Adipocyte (in vitro differentiated cells): ENCODE measurements around the gene NFATC2.
"Not testable (repeated sequence)": the region's sequence is repeated elsewhere in the genome, so short reads cannot be mapped to it uniquely, and the experiment has no call there.

Source experiments
- DNase-seq: peaks from one replicate; pipeline ENCODE4 v3.0.0-alpha.2; 2015; ENCODE audit warnings: low read depth
- H3K27me3 ChIP-seq: replicated peaks from 2 replicates; pipeline ENCODE4 v1.7.0; 2013; ENCODE audit warnings: mild to moderate bottlenecking, low read length, moderate library complexity; ENCODE audit not compliant: control insufficient read depth, insufficient read depth
- H3K36me3 ChIP-seq: 2 replicates; pipeline ENCODE4 v1.7.0; 2013; ENCODE audit warnings: low read length, mild to moderate bottlenecking, moderate library complexity; ENCODE audit not compliant: control insufficient read depth, insufficient read depth, severe bottlenecking
- H3K4me1 ChIP-seq: 2 replicates; pipeline ENCODE4 v1.7.0; 2013; ENCODE audit warnings: mild to moderate bottlenecking, low read length, moderate library complexity; ENCODE audit not compliant: control insufficient read depth, insufficient read depth
- H3K4me3 ChIP-seq: 2 replicates; pipeline ENCODE4 v1.7.0; 2013; ENCODE audit warnings: mild to moderate bottlenecking, low read length, moderate library complexity
- H3K9ac ChIP-seq: 2 replicates; pipeline ENCODE4 v1.7.0; 2013; ENCODE audit warnings: mild to moderate bottlenecking, low read length, moderate library complexity
- H3K9me3 ChIP-seq: 2 replicates; pipeline ENCODE4 v1.7.0; 2013; ENCODE audit warnings: mild to moderate bottlenecking, low read length, moderate library complexity; ENCODE audit not compliant: control insufficient read depth

Gene NFATC2

DNA sequence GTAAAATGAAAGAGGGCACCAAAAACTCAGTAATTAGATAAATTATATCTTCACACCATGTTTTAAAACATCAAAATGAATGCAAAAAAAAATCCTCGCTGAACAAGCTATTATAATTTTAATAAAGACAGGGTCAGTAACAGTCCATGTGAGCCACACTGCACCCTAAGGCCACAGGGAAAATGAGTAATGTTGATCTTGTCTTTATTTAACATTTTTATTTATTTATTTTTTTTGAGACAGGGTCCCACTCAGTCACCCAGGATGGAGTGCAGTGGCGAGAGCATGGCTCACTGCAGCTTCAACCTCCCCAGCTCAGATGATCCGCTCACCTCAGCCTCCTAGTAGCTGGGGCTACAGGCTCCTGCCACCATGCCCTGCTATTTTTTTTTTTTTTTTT is 8.7 kb upstream of the NFATC2 start:
- no peak for DNase-seq
- Histone ChIP-seq H3K27me3 (peaks cover 7% of the 10 kb centered on the region), H3K9me3 (no peaks in the 10 kb centered on the region), H3K36me3 (no peaks in the 10 kb centered on the region), H3K4me1 (peaks cover 9% of the 10 kb centered on the region), H3K4me3 (no peak overlapping the region), H3K9ac (no peak overlapping the region)

DNA sequence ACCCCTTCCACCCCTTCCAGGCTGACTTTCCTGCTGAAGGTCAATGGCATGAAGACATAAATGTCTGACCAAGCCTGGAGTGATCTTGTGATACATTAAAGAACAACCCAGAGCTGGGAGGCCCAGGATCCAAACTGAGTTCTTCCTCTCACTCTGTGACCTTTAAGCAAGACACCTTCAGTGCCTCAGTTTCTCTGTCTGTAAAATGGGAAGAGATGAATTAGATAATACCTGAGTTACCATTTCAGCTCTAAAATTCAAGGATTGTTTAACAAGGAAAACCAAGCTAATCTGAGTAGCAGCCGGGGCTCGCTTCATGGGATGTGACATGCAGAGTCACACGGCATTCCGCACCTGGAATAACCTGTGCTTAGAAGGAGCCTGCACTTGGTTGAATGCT is 7.0 kb upstream of the NFATC2 start:
- H3K4me1 ChIP-seq, result peaks cover 4% of the 10 kb centered on the region
- H3K9ac ChIP-seq, result no peak overlapping the region
- H3K27me3 ChIP-seq, result peaks cover 24% of the 10 kb centered on the region
- no peaks in the 10 kb centered on the region for H3K36me3 ChIP-seq
- H3K9me3 ChIP-seq, result peaks cover 4% of the 10 kb centered on the region
- no peak overlapping the region for H3K4me3 ChIP-seq
- DNase-seq, result no peak

DNA sequence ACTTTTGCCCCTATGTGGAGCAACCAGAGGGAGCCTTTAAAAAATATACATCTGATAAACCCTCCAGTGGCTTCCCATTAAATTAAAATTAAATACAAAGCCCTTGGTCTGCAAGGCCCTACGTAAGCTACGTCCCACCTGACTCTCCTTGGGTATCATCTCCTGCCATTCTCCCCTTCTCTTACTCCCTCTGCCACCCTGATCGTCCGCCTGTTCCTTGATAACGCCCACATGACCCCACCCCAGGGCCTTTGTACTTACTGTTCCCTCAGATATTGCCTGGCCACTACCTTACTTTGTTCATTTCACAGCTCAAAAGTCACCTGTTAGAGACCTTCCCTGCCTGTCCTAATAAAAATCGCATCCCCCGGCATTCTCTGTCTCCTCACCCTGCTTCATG is 5.4 kb upstream of the NFATC2 start:
- H3K4me3 ChIP-seq, result no peak overlapping the region
- H3K9me3 ChIP-seq, result peaks cover 4% of the 10 kb centered on the region
- H3K4me1 ChIP-seq, result no peaks in the 10 kb centered on the region
- H3K27me3 ChIP-seq, result peaks cover 35% of the 10 kb centered on the region
- H3K36me3 ChIP-seq, result no peaks in the 10 kb centered on the region
- no peak overlapping the region for H3K9ac ChIP-seq
- DNase-seq, result no peak

DNA sequence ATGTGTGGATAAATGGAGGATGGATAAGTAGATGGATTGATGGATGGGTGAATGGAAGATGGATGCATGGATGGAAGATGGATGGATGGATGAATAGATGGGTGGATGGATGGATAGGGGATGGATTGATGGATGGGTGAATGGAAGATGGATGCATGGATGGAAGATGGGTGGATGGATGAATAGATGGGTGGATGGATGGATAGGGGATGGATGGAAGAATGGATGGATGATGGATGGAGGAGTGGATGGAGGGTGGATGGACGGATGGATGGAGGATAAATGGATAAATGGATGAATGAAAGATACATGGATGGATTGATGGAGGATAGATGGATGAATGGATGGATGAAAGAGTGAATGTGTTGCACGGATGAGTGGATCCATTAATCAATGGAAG is 3.0 kb upstream of the NFATC2 start:
- DNase-seq, result no peak
- H3K9me3 ChIP-seq, result peaks cover 4% of the 10 kb centered on the region
- peaks cover 38% of the 10 kb centered on the region for H3K27me3 ChIP-seq
- no peak overlapping the region for H3K9ac ChIP-seq
- H3K4me1 ChIP-seq, result no peaks in the 10 kb centered on the region
- no peaks in the 10 kb centered on the region for H3K36me3 ChIP-seq
- no peak overlapping the region for H3K4me3 ChIP-seq

DNA sequence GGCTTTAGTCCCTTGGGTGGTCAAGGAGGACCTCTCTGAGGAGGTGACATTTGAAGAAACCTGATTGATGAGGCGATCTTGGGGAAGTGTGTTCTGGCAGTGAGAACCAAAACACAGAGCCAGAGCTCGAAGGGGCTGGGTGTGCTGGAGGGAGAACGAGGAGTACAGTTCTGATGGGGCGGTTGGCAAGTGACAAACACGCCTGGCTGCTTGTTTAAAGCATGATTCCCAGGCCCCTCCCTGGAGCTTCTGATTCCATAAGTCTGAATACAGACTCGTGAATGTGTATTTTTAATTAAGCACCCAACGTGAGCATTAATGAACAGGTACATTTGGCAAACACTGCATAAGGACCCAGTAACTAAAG is 886 bp upstream of the NFATC2 start:
- H3K9ac ChIP-seq, result no peak overlapping the region
- no peaks in the 10 kb centered on the region for H3K36me3 ChIP-seq
- no peaks in the 10 kb centered on the region for H3K4me1 ChIP-seq
- peaks cover 5% of the 10 kb centered on the region for H3K9me3 ChIP-seq
- DNase-seq, result no peak
- H3K27me3 ChIP-seq, result peaks cover 38% of the 10 kb centered on the region
- H3K4me3 ChIP-seq, result no peak overlapping the region

DNA sequence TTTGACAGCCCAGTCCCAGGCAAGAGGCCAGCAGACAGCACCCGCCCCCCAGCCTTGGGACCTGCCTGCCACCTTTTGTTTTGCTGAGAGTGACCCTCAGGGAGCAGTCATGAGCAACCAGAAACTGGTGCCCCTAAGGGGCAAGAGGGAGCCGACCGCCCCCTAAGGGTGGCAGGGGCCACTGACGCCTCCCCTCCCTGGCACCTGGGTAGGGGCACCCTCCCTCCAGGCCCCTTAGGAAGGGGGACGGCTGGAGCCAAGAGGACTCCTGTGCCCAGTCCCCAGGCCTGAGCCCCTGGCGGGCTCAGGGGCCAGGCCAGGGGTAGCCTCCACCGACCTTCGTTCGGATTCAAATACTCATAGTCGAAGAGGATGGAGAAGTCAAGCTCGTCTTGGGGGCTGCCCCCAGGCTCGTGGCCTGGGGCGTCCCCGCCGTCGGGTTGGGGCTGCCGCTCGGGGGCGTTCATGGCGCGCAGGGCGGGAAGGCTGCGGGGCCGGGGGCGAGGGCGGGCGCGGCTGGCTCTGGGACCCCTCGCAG is 417 bp downstream of the NFATC2 start:
- DNase-seq, result no peak
- Histone ChIP-seq H3K9ac (no peak overlapping the region), H3K4me1 (no peaks in the 10 kb centered on the region), H3K9me3 (peaks cover 17% of the 10 kb centered on the region), H3K27me3 (peaks cover 43% of the 10 kb centered on the region), H3K36me3 (no peaks in the 10 kb centered on the region), H3K4me3 (no peak overlapping the region)

DNA sequence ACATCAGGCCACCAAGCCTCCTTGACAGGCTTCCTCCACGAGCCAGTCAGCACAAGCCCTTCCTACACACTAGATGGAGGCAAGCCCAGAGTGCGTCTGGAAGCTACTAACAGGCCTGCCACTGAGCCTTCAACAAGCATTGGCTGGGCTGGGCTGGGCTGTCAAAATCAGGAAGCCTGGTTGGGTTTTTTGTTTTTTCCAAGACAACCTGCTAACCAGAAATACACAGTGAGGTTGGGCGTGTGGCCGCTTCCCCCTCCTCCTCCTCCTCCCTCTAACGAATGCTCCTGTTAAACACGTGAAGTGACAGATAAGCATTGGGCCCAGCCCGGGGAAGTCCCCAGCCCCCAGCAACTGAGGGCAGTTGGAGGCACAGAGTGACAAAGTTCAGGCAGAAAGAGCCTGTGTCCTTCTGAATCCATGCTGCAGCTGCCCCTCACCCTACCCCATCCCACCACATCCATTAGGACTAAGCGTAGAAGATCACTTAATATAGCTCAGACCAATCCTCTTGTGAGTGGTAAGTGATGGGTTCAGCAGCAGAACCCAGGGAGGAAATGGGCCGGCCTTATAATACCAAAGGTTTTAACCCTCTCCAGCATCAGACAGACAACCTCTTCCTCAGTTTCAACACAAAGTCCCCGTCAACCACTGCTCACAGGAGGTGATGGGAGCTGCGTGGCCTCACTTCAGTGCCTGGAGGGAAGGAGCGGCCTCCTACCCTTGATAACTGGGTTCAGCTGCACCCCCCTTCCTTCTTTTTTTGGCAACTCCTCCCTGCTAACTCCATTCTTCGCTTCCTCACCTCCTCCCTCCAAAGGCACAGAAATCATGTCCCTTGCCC is 1.1 kb downstream of the NFATC2 start:
- H3K9ac ChIP-seq, result no peak overlapping the region
- H3K4me1 ChIP-seq, result no peaks in the 10 kb centered on the region
- H3K27me3 ChIP-seq, result peaks cover 40% of the 10 kb centered on the region
- H3K9me3 ChIP-seq, result peaks cover 17% of the 10 kb centered on the region
- H3K4me3 ChIP-seq, result no peak overlapping the region
- peak; percentile 19 for DNase-seq
- no peaks in the 10 kb centered on the region for H3K36me3 ChIP-seq

DNA sequence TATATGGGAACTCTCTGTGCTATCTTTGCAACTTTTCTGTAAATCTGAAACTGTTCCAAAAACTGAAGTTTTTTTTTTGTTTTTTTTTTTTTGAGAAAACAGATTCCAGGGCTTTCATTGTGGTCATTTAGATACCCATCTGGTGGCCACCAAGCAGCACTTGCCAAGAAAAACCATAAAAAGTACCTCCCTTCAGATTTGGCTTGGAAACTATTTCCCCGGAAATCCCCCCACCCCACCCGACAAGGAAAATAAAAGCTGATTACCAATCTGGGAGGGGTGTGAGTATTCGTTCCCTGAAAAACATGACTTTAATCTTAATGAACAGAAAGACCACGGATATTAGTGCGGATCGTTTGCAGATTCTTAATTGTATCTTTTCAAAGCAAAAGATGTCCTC is 1.9 kb downstream of the NFATC2 start:
- H3K4me3 ChIP-seq, result no peak overlapping the region
- H3K9ac ChIP-seq, result no peak overlapping the region
- H3K4me1 ChIP-seq, result no peaks in the 10 kb centered on the region
- no peak for DNase-seq
- peaks cover 40% of the 10 kb centered on the region for H3K27me3 ChIP-seq
- no peaks in the 10 kb centered on the region for H3K36me3 ChIP-seq
- H3K9me3 ChIP-seq, result peaks cover 17% of the 10 kb centered on the region

DNA sequence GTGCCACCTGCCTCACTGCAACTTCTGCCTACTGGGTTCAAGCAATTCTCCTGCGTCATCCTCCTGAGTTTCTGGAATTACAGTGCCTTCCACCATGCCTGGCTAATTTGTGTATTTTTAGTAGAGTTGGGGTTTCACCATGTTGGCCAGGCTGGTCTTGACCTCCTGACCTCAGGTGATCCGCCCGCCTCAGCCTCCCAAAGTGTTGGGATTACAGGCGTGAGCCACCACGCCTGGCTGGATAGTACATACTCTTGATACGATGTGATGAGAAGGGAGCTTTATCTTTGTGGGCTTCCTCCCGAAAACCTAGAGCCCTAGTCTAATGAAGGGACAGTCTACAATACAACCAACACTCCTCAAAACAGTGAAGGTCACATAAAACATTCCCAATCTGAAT is 2.4 kb downstream of the NFATC2 start:
- H3K4me1 ChIP-seq, H3K9ac ChIP-seq, H3K4me3 ChIP-seq, H3K36me3 ChIP-seq, DNase-seq: not testable (repeated sequence)
- Histone ChIP-seq H3K27me3 (peaks cover 35% of the 10 kb centered on the region), H3K9me3 (peaks cover 13% of the 10 kb centered on the region)

DNA sequence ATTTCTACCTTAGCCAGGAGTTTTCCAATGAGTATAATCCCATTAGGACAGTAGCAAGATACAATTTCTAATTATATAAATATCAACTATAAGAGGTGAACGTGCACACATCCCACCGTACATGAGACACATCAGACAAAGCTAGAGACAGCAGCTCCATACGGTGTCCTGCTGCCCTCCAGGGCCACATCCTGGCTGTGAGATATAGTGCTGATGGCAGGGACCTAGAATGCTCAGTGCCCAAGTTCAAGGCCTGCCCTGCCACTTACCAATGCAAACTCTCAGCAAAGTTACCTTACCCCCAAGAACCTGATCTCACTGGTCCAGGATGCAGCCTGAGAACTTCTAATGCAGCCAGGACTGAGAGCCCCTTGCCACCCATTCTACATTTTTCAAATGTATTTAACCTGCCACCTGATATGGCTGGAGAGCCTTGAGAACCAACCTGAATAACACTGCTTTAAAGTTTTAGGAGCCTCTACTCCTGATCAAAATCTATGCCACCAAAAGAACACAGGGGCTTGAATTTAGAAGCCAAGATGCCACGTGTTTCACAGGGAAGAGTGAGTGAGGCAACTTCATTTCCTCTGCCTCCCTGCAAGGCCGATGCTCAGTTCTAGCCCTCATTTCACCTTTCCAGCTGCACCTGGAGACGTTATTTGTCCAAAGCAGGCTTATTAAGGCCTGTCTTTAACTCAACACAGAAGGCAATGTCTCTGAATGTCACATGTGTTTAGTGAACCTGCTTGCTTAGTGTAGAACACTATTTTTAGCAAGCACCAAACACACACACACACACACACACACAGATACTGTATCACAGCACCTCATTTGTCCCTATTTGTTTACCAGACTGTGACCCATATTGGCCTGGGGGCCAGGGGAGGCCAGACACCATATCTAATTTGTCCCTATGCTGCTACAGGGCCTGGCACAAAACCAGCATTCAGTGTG is 6.1 kb downstream of the NFATC2 start:
- Histone ChIP-seq H3K9ac (no peak overlapping the region), H3K36me3 (no peaks in the 10 kb centered on the region), H3K27me3 (peaks cover 16% of the 10 kb centered on the region), H3K4me3 (no peak overlapping the region), H3K4me1 (no peaks in the 10 kb centered on the region), H3K9me3 (peaks cover 13% of the 10 kb centered on the region)
- DNase-seq, result no peak

DNA sequence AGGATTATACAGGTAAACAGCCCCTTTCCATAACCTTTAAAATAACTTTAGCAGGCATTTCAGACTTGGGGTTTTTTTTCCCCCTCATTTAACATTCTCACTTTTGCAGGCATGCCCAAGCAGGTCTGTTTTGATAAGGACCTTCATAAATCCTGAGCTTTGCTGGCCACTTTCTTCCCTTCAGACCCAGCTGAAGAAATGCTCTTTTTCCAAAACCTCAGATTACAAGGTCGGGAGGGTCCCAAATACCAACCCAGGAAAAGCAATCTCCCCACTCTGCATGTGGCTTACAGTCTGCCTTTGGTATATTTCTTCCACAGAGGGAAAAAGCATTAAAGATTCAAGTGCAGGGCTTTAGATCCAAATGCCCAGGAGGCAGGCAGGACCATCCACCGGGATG is 6.8 kb downstream of the NFATC2 start:
- DNase-seq, result no peak
- no peak overlapping the region for H3K9ac ChIP-seq
- peaks cover 16% of the 10 kb centered on the region for H3K27me3 ChIP-seq
- H3K4me3 ChIP-seq, result no peak overlapping the region
- no peaks in the 10 kb centered on the region for H3K36me3 ChIP-seq
- H3K4me1 ChIP-seq, result no peaks in the 10 kb centered on the region
- peaks cover 13% of the 10 kb centered on the region for H3K9me3 ChIP-seq
